GM12865 (cell line): ENCODE results near the gene MICAL3.

Experiments
- DNase-seq: peaks from one replicate; pipeline ENCODE4 v3.0.0; 2010; ENCODE audit warnings: low read depth
- H3K4me3 ChIP-seq: 2 replicates; pipeline ENCODE4 v1.5.1; 2011; ENCODE audit warnings: mild to moderate bottlenecking, low read depth, low read length, control low read depth
- CTCF ChIP-seq: IDR thresholded peaks from 2 replicates; pipeline ENCODE4 v1.5.1; 2011; ENCODE audit warnings: low read length, control low read depth, low read depth, inconsistent platforms; ENCODE audit not compliant: insufficient read depth; ENCODE audit errors: missing control alignments

MICAL3 gene

GRCh38 chr22:17810570-17811116, 213.7 kb downstream of the MICAL3 start:
- DNase-seq, result no peak
- TF ChIP-seq CTCF, result no peak
- H3K4me3 ChIP-seq, result no peak overlapping the region

- TF ChIP-seq CTCF, result no peak
- H3K4me3 ChIP-seq, result no peak overlapping the region
- DNase-seq, result peak; percentile 60
Observed at GRCh38 chr22:17808693-17809403, 215.5 kb downstream of the MICAL3 start.

GRCh38 chr22:17807578-17808410, 216.6 kb downstream of the MICAL3 start:
- no peak overlapping the region for H3K4me3 ChIP-seq
- TF ChIP-seq CTCF, result no peak
- DNase-seq, result no peak

- TF ChIP-seq CTCF, result no peak
- DNase-seq, result no peak
- no peak overlapping the region for H3K4me3 ChIP-seq
Observed at GRCh38 chr22:17807086-17807485, 217.3 kb downstream of the MICAL3 start.

- H3K4me3 ChIP-seq, result no peak overlapping the region
- DNase-seq, result no peak
- TF ChIP-seq CTCF, result no peak
Observed at GRCh38 chr22:17806437-17806836, 217.9 kb downstream of the MICAL3 start.

- H3K4me3 ChIP-seq, result no peak overlapping the region
- DNase-seq, result no peak
- TF ChIP-seq CTCF, result no peak
Observed at GRCh38 chr22:17804331-17805080, 219.9 kb downstream of the MICAL3 start.
